ENCODE measurements around the gene PRKCH. TPM values are rescaled to one million over a fixed set of nuclear protein-coding genes. Genes with fewer than 3 reads are reported as not detected.

PRKCH gene
- total RNA-seq, 1 experiment from 2014 or later = 2.3 TPM

GRCh38 chr14:61418746-61419145 is 97.4 kb downstream of the PRKCH start:
- DNase-seq (ENCODE audit: extremely low read depth, low read depth) = no peak

GRCh38 chr14:61419201-61419600 is 97.8 kb downstream of the PRKCH start:
- no peak for DNase-seq (ENCODE audit: extremely low read depth, low read depth)

GRCh38 chr14:61420326-61420725 is 98.9 kb downstream of the PRKCH start:
- no peak for DNase-seq (ENCODE audit: extremely low read depth, low read depth)

- DNase-seq (ENCODE audit: extremely low read depth, low read depth) = no peak
These were observed 100.0 kb downstream of the PRKCH start for GRCh38 chr14:61421212-61421923.

- DNase-seq (ENCODE audit: extremely low read depth, low read depth) = no peak
These were observed 104.7 kb downstream of the PRKCH start for GRCh38 chr14:61426048-61426447.

- no peak for DNase-seq (ENCODE audit: extremely low read depth, low read depth)
These were observed 106.9 kb downstream of the PRKCH start for GRCh38 chr14:61428261-61428660.

GRCh38 chr14:61429316-61429715 is 107.9 kb downstream of the PRKCH start:
- no peak for DNase-seq (ENCODE audit: extremely low read depth, low read depth)

- DNase-seq (ENCODE audit: extremely low read depth, low read depth) = no peak
These were observed 108.8 kb downstream of the PRKCH start for GRCh38 chr14:61430066-61430757.

GRCh38 chr14:61433169-61433568 is 111.8 kb downstream of the PRKCH start:
- DNase-seq (ENCODE audit: extremely low read depth, low read depth) = no peak

- DNase-seq (ENCODE audit: extremely low read depth, low read depth) = no peak
These were observed 112.4 kb downstream of the PRKCH start for GRCh38 chr14:61433828-61434227.

GRCh38 chr14:61434311-61434710 is 112.9 kb downstream of the PRKCH start:
- DNase-seq (ENCODE audit: extremely low read depth, low read depth) = no peak

- DNase-seq (ENCODE audit: extremely low read depth, low read depth) = no peak
These were observed 114.4 kb downstream of the PRKCH start for GRCh38 chr14:61435563-61436337.

- no peak for DNase-seq (ENCODE audit: extremely low read depth, low read depth)
These were observed 116.0 kb downstream of the PRKCH start for GRCh38 chr14:61437381-61437780.

- DNase-seq (ENCODE audit: extremely low read depth, low read depth) = no peak
These were observed 116.7 kb downstream of the PRKCH start for GRCh38 chr14:61438036-61438435.

GRCh38 chr14:61438497-61438859 is 117.1 kb downstream of the PRKCH start:
- no peak for DNase-seq (ENCODE audit: extremely low read depth, low read depth)

GRCh38 chr14:61438860-61439765 is 117.7 kb downstream of the PRKCH start:
- no peak for DNase-seq (ENCODE audit: extremely low read depth, low read depth)

- no peak for DNase-seq (ENCODE audit: extremely low read depth, low read depth)
These were observed 118.5 kb downstream of the PRKCH start for GRCh38 chr14:61439779-61440418.

- DNase-seq (ENCODE audit: extremely low read depth, low read depth) = no peak
These were observed 122.1 kb downstream of the PRKCH start for GRCh38 chr14:61443481-61443880.

- DNase-seq (ENCODE audit: extremely low read depth, low read depth) = no peak
These were observed 122.9 kb downstream of the PRKCH start for GRCh38 chr14:61444215-61444768.

- DNase-seq (ENCODE audit: extremely low read depth, low read depth) = no peak
These were observed 130.1 kb downstream of the PRKCH start for GRCh38 chr14:61451491-61451890.
